IPS DF 19.7 (cell line): ENCODE data around the gene PSEN2.

Experiments
- DNase-seq: peaks from one replicate; pipeline ENCODE4 v3.0.0-alpha.2; 2013; ENCODE audit warnings: low read depth, low spot score

PSEN2 gene

GRCh38 chr1:226864311-226864710 is 6.1 kb upstream of the PSEN2 start:
- no peak for DNase-seq

GRCh38 chr1:226865590-226865989 is 4.8 kb upstream of the PSEN2 start:
- no peak for DNase-seq

GRCh38 chr1:226867461-226868054 is 2.9 kb upstream of the PSEN2 start:
- DNase-seq = no peak

- no peak for DNase-seq
Observed at GRCh38 chr1:226868726-226869125, 1.7 kb upstream of the PSEN2 start.

GRCh38 chr1:226870026-226870400 is 403 bp upstream of the PSEN2 start:
- no peak for DNase-seq

GRCh38 chr1:226871636-226872327 is 1.4 kb downstream of the PSEN2 start:
- DNase-seq = no peak

GRCh38 chr1:226872437-226872836 is 2.0 kb downstream of the PSEN2 start:
- DNase-seq = no peak

- DNase-seq = no peak
Observed at GRCh38 chr1:226873771-226874578, 3.6 kb downstream of the PSEN2 start.

GRCh38 chr1:226874579-226875425 is 4.4 kb downstream of the PSEN2 start:
- no peak for DNase-seq

GRCh38 chr1:226875641-226876295 is 5.4 kb downstream of the PSEN2 start:
- DNase-seq = no peak

- no peak for DNase-seq
Observed at GRCh38 chr1:226877669-226878068, 7.3 kb downstream of the PSEN2 start.

- DNase-seq = no peak
Observed at GRCh38 chr1:226880372-226881287, 10.2 kb downstream of the PSEN2 start.

- DNase-seq = no peak
Observed at GRCh38 chr1:226881515-226882185, 11.2 kb downstream of the PSEN2 start.

GRCh38 chr1:226882187-226882586 is 11.8 kb downstream of the PSEN2 start:
- DNase-seq = no peak

GRCh38 chr1:226882631-226883409 is 12.4 kb downstream of the PSEN2 start:
- no peak for DNase-seq

- DNase-seq = no peak
Observed at GRCh38 chr1:226883630-226884029, 13.2 kb downstream of the PSEN2 start.

GRCh38 chr1:226884116-226884625 is 13.8 kb downstream of the PSEN2 start:
- no peak for DNase-seq

- no peak for DNase-seq
Observed at GRCh38 chr1:226884966-226885820, 14.8 kb downstream of the PSEN2 start.
